Measurements from ENCODE around the gene TESPA1.

DNA sequence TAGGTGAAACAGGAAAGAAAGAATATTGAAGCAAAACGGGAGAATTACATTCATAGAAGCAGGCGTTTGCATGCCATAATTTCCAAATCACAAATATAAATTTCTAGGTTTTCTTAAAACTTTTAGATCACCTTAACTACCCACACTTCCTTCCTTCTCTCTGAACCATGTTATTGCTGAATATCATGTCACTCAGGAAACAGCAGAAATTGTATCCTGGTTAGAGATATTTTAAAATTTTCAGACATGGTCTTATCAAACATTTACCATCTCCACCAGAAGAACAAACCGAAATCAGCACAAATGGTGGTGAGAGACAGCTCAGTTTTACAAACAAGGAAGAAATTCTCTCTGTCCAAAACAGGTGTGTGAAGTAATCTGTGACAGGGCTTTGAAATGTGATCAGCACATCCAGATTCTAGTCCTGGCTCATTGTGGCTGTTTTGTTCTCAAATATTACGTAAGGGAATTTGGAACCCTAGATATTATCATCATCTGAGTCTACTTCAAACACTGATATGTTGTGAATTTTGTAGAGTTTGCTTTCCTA, 16.3 kb downstream of the TESPA1 start:
- TF ChIP-seq POLR2A (IDR thresholded peaks at IDR 0.05; ENCODE audit: low read depth) (no peak), EP300 (IDR thresholded peaks at IDR 0.05) (no peak)

Data from esophagus muscularis mucosa (tissue), 2 donors.